ENCODE results near the gene PNPLA6. TPM values are rescaled to one million over a fixed set of nuclear protein-coding genes. Genes with fewer than 3 reads are reported as not detected.
A peak's percentile ranks its signal among the peaks of the same experiment; 100 is the strongest.

The PNPLA6 gene
- polyA plus RNA-seq, 3 donors, result 11.2 to 178 (median 14.4) TPM

GRCh38 chr19:7550169-7550770 is 14.8 kb downstream of the PNPLA6 start:
- no peak overlapping the region for H3K4me3 ChIP-seq (replicated peaks in 1 of 3; ENCODE audit: low read depth in 2 of 3, low read length in 3 of 3)
- H3K36me3 Mint-ChIP-seq, result peaks cover 57 to 75% of the 10 kb centered on the region in 2 donors
- H3K9me3 ChIP-seq (replicated peaks in 1 of 2; ENCODE audit: control insufficient read depth in 1 of 2, insufficient read depth in 1 of 2, low read length in 2 of 2), result no peaks in the 10 kb centered on the region
- H3K4me1 ChIP-seq (ENCODE audit: control insufficient read depth in 1 of 2, insufficient read depth in 2 of 2, low read length in 2 of 2), result peaks cover 14 to 17% of the 10 kb centered on the region in 2 donors
- no peak for DNase-seq
- no peaks in the 10 kb centered on the region for H3K27me3 ChIP-seq (ENCODE audit: control insufficient read depth in 2 of 2, insufficient read depth in 2 of 2, low read length in 2 of 2)
- intact Hi-C loops (cut with micrococcal nuclease), result no loop called here
- no peak overlapping the region for H3K4me3 Mint-ChIP-seq
- H3K27ac ChIP-seq (ENCODE audit: low read depth in 1 of 2, low read length in 2 of 2), result no peak overlapping the region
- no peak overlapping the region for H3K9ac ChIP-seq (ENCODE audit: insufficient read depth, low read length, poor library complexity, severe bottlenecking)
- no peaks in the 10 kb centered on the region for H3K79me2 ChIP-seq (ENCODE audit: insufficient read depth, low read length)
- peaks cover 13% of the 10 kb centered on the region for H4K20me1 ChIP-seq (ENCODE audit: insufficient read depth, low read length)
- no peak overlapping the region for H3K27ac Mint-ChIP-seq
- peaks cover 20% of the 10 kb centered on the region for H3K4me1 Mint-ChIP-seq
- no peak for TF ChIP-seq CTCF (IDR thresholded peaks at IDR 0.05)
- peaks cover 0 to 2% (median 0%) of the 10 kb centered on the region in 3 donors for H3K27me3 Mint-ChIP-seq (ENCODE audit: low read depth in 3 of 3)
- no peak overlapping the region for H3K4me2 ChIP-seq (replicated peaks; ENCODE audit: extremely low read depth, low read length, poor library complexity, severe bottlenecking)
- peaks cover 0 to 1% (median 0%) of the 10 kb centered on the region in 7 donors for H3K9me3 Mint-ChIP-seq
- peaks cover 39 to 54% of the 10 kb centered on the region in 2 donors for H3K36me3 ChIP-seq (replicated peaks in 1 of 2; ENCODE audit: control insufficient read depth in 1 of 2, insufficient read depth in 2 of 2, low read length in 2 of 2)
- WGBS (ENCODE audit: insufficient coverage), result 96% methylated on average over 39 of the region's 41 CpGs
- H2AFZ ChIP-seq (ENCODE audit: insufficient read depth, low read depth, low read length, poor library complexity, severe bottlenecking), result no peak overlapping the region

DNA sequence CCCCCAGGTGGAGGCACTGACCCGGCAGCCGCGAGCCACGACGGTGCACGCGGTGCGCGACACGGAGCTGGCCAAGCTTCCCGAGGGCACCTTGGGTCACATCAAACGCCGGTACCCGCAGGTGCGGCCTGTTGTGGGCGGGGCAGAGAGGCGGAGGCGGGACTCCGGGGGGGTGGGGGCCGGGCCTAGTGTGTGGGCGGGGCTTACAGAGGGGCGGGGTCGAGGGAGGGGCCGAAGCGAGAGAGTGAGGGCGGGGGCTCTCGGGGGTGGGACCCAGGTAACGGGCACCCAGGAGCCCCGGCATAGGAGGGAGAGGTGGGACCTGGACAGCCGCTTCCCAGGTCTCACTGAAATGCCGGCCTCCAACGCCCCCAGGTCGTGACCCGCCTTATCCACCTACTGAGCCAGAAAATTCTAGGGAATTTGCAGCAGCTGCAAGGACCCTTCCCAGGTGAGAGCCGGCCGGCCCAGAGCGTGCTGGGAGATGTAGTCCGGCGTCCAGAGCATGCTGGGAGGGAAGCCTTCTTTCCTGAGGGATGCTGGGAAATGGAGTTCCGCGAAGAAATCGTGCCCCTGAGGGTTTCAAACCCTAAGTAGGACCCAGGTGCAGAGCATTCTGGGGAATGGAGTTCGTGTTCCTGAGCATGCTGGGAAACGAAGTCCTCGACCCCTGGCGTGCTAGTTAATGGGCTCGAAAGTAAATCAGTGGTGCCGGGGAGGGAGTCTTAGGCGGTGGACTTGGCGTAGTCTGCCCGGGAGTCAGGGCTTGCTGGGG is 15.7 kb downstream of the PNPLA6 start:
- peak overlapping the region in 5 of 7 donors; percentile 15 to 75 (median 55) for H3K27ac Mint-ChIP-seq
- Histone ChIP-seq H3K36me3 (replicated peaks in 1 of 2; ENCODE audit: control insufficient read depth in 1 of 2, insufficient read depth in 2 of 2, low read length in 2 of 2) (peaks cover 48 to 63% of the 10 kb centered on the region in 2 donors), H3K9me3 (replicated peaks in 1 of 2; ENCODE audit: control insufficient read depth in 1 of 2, insufficient read depth in 1 of 2, low read length in 2 of 2) (no peaks in the 10 kb centered on the region), H3K4me1 (ENCODE audit: control insufficient read depth in 1 of 2, insufficient read depth in 2 of 2, low read length in 2 of 2) (peaks cover 5 to 8% of the 10 kb centered on the region in 2 donors), H3K4me2 (replicated peaks; ENCODE audit: extremely low read depth, low read length, poor library complexity, severe bottlenecking) (no peak overlapping the region), H3K79me2 (ENCODE audit: insufficient read depth, low read length) (no peaks in the 10 kb centered on the region), H2AFZ (ENCODE audit: insufficient read depth, low read depth, low read length, poor library complexity, severe bottlenecking) (no peak overlapping the region), H3K4me3 (replicated peaks in 1 of 3; ENCODE audit: low read depth in 2 of 3, low read length in 3 of 3) (no peak overlapping the region), H3K9ac (ENCODE audit: insufficient read depth, low read length, poor library complexity, severe bottlenecking) (no peak overlapping the region), H4K20me1 (ENCODE audit: insufficient read depth, low read length) (peaks cover 18% of the 10 kb centered on the region), H3K27ac (ENCODE audit: low read depth in 1 of 2, low read length in 2 of 2) (no peak overlapping the region), H3K27me3 (ENCODE audit: control insufficient read depth in 2 of 2, insufficient read depth in 2 of 2, low read length in 2 of 2) (no peaks in the 10 kb centered on the region)
- DNase-seq, result no peak
- H3K4me3 Mint-ChIP-seq, result no peak overlapping the region
- TF ChIP-seq CTCF (IDR thresholded peaks at IDR 0.05), result no peak
- H3K36me3 Mint-ChIP-seq, result peaks cover 63 to 79% of the 10 kb centered on the region in 2 donors
- peaks cover 11% of the 10 kb centered on the region for H3K4me1 Mint-ChIP-seq
- peaks cover 0 to 1% (median 0%) of the 10 kb centered on the region in 7 donors for H3K9me3 Mint-ChIP-seq
- intact Hi-C loops (cut with micrococcal nuclease), result no loop called here
- H3K27me3 Mint-ChIP-seq (ENCODE audit: low read depth in 3 of 3), result peaks cover 0 to 2% (median 0%) of the 10 kb centered on the region in 3 donors
- WGBS (ENCODE audit: insufficient coverage), result 66% methylated on average over 27 of the region's 51 CpGs

All from CD14-positive monocyte (primary cell).